HG03432 (cell line): ENCODE data around the gene PHIP.

ENCODE experiments used
- ATAC-seq: cut with Tn5 transposase; IDR thresholded peaks from one replicate; pipeline ENCODE4 v1.9.1; 2021; ENCODE audit warnings: mild to moderate bottlenecking, moderate library complexity; ENCODE audit not compliant: unreplicated experiment

The PHIP gene

DNA sequence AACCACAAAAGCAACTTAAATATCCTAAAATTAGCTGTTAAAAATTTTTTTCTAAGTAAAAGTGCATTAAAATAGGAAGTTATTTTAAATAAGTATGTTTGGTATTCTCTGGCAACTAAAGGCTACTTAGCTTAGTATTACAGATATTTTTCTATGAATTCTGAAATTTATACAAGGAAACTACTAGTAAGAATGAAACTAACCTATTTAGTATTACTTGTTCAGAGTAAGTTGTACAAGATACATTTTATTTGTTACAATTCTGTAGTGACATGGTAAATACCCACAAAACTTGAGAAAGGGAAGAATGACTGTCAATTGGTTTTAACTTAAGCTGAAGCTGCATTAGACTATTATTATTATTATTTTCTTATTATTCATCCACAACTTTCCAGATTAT is 6.5 kb downstream of the PHIP start:
- ATAC-seq, result peak; percentile 29

DNA sequence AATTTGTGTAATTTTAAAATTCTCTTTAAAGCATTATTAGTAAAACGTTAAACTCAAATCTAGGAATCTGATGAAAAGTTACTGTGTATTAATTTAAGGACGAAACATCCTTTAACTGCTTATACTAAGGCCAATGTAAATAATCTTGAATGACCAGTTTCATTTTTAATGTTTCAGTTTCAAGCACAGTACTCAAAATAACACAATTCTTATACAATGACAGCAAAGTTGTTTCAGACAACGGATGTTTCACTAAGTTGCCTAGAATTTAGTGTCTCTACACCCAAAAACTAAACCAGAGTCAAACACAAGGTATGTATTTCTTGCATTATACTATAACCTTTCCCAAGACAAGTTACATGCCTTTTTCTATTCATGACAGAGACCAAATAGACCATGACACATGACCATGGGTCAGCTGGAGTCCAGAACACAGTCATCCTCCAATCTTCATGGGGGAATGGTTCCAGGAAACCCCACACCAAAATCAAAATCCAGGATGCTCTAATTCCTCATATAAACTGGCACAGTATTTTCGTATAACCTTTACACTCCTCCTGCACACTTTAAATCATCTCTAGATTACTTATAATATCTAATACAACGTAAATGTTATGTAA is 7.7 kb downstream of the PHIP start:
- peak; percentile 85 for ATAC-seq

DNA sequence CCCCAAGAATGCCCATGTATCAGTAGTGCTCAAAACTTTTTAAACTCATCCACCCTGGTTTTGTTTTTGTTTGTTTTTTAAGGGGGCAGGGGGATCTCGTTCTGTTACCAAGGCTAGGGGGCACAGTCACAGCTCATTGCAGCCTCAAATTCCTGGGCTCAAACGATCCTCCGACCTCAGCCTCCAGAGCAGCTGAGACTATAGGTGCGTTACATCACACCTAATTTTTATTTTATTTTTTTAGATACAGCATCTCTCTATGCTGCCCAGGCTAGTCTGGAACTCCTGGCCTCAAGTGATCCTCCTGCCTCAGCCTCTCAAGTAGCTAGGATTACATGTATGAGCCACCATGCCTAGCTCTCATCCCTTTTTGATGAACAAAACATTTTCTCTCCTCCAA is 11.2 kb downstream of the PHIP start:
- no peak for ATAC-seq

DNA sequence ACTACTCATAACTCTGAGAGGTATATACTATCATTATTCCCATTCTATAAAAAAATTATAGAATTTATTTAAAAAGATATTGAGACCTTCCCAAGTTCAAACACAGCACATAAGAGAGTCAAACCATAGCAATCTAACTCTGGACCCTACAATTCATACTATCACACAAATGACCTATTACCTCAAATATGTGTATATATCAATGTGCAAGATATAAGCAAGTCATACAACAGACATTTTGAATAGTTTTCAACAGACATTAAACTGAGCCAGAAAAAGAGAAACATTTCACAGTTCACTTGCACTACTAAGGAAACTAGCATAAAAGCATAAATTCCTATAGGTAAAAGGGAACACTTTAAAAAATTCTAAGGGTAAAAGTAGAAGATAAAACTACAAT is 11.7 kb downstream of the PHIP start:
- no peak for ATAC-seq

DNA sequence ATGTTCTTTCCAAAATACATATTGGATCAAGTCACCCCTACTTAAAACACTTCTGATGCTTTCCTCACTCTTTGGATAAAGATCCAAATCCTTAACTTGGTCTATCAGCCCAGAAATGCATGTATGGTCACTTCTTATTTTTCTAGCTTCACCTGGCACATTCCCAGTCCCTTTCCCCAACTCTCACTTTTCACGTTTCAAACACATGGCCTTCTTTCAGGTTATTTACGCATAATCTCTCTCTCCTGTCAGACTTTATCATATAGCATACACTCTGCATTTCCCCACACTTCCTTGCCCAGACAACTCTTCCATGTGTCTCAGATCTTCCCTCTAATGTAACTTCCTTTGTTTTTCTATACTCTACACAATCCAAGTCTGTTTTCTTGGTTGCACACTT is 12.8 kb downstream of the PHIP start:
- no peak for ATAC-seq

DNA sequence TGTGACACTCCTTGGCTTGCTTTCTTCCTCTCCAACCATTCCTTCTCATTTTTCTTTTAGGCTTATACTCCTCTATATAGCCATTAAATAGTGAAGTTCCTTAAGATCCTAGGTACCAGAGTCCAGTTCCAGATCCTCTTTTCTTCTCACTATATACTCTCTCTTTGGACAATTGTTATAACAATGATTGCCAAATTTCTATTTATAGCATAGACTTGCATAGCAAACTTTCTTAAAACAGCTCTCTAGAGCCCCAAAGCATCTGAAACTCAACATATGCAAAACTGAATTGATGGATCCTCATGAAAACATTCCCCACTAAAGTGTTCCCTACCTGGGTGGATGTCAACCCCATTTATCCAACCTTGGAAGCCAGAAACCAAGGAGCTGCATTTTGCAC is 13.4 kb downstream of the PHIP start:
- peak; percentile 54 for ATAC-seq

DNA sequence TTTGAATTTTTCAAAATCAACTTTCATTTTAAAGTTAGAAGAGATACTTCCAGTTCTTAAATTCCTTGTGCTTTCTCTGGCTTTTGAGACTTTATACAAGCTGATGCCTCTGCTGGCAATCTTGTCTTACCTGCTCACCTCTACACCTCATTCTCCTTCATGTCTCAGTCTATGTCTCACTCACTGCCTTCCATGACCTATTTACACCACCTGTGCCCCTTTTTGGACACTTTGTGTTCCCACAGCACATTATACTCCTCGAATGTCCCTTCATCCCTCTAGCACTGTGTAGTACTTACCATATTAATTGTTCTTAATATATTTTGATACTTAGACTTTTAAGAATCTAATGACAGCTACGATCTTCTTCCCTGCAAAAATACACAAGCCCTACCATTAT is 15.3 kb downstream of the PHIP start:
- no peak for ATAC-seq

DNA sequence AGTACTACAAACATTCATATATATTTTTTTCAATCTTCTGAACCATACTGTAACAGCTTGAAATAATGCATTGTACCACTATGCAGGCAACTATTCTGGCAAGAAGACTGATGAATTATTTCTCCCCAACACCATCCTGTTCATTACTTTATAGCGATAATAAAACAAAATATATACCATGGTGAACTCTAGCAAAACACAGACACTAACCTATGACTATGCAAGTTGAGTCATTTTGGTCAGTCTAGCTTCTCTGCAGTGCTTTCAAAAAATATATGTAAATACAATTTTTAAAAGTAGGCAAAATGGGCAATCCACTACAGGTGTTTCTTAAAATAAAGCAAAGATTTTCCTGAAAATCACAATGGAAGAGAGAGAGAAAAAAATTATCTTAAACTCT is 20.3 kb downstream of the PHIP start:
- no peak for ATAC-seq

DNA sequence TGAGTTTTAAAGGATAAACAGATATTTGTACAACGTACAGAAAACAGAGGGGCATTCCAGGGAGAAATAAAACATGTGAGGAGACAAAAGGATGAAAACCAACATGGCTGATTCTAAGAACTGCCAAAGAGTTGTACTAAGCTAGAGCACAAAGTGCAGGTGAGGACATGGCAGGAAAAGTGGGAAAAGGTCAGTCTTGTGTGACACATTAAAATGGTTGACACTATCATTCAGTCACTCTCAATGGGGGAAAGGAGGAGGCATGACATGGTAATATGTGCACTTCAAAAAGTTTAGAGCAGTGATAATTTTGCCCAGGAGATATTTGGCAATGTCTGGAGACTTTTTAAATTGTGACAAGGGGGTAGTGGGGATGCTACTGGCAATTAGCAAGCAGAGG is 21.8 kb downstream of the PHIP start:
- ATAC-seq, result no peak

DNA sequence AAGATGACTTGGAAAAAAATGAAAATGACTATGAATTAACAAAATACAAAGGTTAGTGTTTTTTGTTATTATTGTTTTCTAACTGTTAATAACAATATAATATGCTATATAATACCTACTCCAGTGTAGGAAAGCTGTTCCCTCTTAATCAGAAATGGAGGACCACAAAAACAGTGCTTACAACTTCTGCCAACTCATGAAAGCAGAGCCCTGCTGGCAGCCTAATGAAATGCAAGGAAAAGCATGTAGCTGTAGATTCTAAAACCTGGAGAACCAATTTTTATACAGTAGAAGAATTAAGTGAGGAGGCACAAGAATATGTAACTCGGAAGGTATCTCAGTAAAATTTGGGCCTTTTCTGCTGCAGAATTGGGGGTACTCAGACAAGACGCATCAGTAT is 29.4 kb downstream of the PHIP start:
- no peak for ATAC-seq

DNA sequence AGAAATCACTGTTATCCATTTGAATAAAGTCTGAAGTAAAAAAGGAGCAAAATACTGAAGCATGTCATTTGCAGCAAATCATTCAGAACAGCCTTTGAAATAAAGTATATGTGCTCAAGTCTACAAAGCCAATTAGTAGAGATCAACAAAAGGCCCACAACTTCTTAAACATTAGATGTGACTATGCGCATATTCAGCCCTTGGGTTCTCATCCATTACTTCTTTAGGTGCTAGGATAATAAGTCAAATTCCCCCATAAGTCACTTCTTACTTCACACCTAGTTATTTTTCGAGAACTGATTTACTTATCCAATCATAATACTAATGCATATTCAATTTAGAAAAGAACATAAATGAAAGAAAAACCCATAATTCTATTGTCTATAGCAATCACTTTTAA is 31.0 kb downstream of the PHIP start:
- no peak for ATAC-seq

DNA sequence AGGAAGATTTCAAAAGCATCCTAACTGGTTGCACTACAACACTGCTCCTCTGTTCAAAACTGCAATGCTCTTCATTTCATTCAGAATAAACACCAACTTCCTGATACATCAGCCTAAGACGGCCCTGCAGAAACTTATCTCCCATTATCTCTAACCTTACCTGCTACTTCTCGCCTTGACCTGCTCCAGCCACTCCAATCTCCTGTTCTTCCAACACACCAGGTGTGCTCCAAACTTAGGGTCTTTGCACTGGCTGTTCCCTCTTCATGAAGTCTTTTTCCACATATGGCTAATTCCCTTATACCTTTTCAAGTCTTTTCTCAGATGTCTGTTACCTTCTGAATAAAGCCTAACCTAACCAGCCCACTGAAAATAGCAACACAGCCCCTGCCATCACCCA is 32.1 kb downstream of the PHIP start:
- no peak for ATAC-seq

DNA sequence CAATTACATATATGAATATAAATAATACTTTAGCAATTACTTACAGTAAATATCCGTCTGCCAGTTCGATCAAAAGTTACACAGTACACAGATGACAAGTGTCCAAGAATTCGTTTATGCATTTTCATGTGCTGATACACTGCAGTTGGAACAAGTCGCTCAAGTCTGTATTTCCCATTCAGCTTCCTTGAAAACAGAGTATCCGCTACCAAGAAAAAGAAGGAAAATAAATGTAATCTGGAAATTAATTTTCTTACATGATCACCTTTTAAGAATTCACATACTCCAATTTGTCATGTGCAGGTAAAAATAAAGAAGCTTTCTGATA is 35.3 kb downstream of the PHIP start:
- no peak for ATAC-seq

DNA sequence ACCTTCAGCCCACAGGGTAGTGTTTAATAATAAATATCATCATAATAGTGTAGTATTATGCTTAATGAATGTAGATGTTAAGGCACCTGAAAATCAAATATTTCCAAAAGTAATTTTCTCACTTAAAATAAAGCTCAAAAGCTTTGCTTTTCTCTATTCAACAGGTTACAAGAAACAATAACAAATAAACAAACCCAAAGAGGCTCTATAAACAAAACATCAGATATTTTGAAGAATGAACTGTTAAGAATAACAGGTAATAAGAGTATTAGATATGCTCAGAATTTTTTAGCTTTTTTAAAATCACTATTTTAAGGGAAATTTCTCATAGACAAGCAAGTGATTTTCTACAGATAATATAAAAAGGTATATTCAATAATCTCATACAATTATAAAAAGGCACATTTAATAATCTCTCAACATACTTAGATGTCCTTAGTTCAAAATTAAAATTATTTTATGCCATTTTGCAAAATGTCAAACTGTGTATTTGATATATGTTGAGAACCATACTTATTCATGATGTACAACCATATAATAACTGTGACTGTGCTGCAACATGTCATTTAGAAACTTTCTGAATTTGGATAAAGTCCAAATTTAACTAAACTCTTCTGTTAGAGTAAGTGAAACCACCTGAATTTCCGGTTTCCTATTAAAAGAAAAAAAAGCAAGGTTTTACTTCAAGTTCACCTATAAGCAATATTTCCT is 35.8 kb downstream of the PHIP start:
- ATAC-seq, result peak; percentile 89

DNA sequence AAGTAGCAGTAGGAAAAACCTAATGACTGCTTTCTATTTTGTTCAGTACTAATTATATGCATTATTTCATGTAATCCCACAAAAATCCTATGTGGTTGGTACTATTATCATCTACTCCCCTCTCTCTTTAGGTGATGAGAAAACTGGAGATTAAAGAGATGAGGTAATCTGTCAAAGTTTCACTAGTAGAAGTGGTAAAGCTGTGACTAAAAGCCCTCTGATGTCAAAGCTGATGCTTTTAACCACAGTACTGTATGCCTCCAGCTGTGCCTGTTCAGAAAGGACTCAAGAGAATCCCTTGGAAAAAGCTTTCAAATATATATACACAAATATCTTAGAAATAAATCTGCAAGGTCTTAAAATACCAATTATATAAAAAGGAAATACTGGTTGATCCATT is 38.0 kb downstream of the PHIP start:
- peak; percentile 76 for ATAC-seq

DNA sequence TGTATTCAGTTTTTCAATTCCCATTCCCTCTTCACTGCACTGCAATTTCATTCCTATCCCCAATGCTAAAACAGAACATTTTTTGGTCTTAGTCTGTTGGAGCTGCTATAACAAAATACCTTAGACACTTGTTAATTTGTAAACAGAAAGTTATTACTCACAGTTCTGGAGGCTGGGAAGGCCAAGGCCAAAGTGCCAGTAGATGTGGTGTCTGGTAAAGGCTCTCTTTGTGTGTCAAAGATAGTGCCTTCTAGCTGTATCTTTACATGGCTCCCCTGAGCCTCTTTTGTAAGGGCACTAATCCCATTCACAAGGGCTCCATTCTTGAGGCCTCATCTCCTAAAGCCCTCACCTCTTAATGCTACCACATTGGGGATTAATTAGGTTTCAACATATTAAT is 40.0 kb downstream of the PHIP start:
- no peak for ATAC-seq

DNA sequence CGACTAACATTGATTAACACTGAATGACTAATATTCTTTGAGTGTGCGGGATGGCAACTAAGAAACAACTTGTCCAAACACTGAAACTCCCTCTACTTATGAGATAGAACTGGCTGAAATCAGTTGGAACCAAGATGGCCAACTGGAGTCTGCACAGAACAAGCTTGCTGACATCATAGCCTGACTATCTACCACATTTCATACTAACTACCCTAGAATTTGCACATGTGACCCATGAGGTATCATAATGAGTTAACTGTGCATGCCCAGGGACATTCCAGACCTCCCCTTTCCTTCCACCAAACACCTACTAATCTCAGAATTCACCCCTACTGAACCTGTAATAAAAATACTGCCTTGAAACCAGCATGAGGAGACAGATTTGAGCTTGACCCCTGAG is 43.2 kb downstream of the PHIP start:
- ATAC-seq, result peak; percentile 82

DNA sequence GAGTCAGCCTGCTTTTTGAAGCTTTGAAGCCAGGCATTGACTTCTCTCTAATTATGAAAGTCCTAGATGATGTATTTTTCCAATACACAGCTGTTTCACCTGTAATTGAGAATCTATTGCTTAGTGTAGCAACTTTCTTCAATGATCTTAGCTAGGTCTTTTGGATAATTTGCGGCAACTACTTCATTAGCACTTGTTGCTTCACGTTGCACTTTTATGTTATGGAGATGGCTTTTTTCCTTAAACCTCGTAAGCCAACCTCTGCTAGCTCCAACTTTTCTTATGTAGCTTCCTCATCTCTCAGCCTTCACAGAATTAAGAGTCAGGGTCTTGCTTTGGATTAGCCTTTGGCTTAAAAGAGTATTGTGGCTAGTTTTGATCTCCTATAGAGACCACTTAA is 44.8 kb downstream of the PHIP start:
- no peak for ATAC-seq

DNA sequence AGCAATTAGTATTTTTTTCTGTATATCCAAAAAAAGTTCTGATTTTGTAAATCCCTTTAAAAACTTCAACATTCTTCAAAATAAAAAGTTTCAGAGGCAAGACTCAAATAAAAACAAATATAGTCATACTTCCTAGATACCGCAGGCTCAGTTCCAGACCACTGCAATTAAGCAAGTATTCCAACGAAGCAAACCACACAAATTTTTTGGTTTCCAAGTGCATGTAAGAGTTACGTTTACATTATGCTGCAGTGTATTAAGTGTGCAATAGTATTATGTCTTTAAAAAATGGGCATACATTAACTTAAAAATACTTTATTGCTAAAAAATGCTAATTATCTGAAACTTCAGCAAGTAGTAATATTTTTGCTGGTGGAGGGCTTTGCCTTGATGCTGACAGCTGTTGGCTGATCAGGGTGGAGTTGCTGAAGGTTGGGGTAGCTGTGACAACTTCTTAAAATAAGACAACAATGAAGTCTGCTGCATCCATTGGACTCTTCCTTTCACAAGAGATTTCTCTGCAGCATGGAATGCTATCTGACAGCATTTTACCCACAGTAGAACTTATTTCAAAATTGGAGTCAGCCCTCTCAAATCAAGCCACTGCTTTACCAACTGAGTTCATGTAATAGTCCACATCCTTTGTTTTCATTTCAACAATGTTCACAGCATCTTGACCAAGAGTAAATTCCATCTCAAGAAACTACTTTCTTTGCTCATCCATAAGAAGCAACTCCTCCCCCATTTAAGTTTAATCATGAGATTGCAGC is 46.0 kb downstream of the PHIP start:
- no peak for ATAC-seq

DNA sequence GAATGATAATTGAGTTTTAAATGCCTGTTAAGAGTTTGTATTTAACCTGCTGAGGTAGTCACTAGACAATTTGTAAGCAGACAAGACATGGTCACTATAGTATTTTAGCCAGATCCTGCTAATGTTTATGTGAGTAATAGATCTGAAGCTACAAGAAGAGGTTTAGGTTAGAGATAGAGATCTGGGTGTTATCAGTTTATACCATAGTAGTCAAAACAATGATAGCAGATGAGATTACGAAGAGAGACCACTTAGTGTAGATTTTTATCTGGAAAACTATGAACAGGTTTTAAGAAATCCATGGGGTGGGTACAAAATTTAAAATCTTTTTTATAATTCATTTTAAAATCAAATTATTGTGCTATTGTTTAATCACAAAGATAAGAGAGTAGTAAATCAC is 47.5 kb downstream of the PHIP start:
- ATAC-seq, result no peak

DNA sequence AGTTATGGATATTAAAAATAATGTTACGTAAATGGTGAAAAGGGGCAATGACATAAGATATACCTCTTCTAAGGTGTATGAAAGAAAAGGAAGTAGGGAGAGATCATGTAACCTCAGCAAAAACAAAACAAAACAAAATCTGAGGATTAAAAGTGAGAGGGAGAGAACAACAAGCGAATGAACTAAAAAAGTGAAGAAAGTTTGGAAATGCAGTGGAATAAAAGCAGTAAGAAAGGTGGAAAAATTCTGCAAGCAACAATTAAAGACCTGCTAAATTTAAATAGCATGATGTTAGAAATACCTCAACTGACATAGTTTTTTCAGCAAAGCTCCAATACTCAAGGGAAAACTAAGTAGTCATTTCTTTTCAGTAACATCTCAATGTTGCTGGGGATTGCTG is 48.0 kb downstream of the PHIP start:
- ATAC-seq, result no peak

DNA sequence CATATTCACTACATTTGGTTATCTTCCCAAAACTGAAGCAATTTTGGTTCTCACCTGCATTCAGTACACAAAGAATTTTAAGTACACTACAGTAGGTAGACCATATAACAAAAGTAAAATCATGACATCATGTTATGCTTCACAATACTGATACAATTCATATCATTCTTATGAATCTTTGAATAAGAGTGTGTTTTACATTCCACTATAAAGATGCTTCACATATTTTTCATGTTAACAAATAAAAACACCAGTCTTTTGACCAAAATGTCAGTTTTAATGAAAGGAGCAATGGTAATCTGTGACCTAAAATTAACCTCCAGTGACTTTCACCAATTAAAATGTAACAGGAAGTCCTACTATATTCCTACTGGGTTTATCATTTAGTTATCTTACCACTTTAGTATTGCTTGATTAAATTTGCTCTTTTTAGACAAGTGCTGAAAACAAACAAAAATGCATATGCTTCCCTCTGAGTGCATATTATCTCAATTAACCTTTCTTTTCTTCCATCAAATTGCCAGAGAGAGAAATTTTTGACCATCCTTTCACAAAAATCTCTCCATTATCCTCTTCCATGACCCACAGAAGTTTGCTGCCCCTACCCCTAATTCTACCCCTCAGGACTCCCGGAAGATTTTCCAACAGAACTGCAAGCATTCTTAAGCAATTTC is 49.3 kb downstream of the PHIP start:
- no peak for ATAC-seq
